Endothelial cell of umbilical vein (primary cell): ENCODE results near the gene DDX39A. TPM values are rescaled to one million over a fixed set of nuclear protein-coding genes. Genes with fewer than 3 reads are reported as not detected.

ENCODE experiments used
- BruUV-seq: library from RNA; stranded (reverse); fragments of 400-500 nt; replicated peaks from 2 replicates; lab custom pipeline; 2021; lab: Mats Ljungman, UMichigan
- CTCF ChIA-PET: fragments of 300-600, 350-600 bp; sonication (Branson Sonifier 250); formaldehyde crosslinking; loops from one replicate; lab custom pipeline; 2021; ENCODE audit warnings: antibody characterized with exemption, inconsistent platforms; lab: Charles Lee
- POLR2A ChIA-PET: fragments of 300-600, 350-600 bp; sonication (Branson Sonifier 250); formaldehyde crosslinking; loops from one replicate; lab custom pipeline; 2021; ENCODE audit warnings: antibody characterized with exemption, inconsistent platforms; lab: Charles Lee
- DNase-seq: peaks from one replicate; pipeline ENCODE4 v3.0.0-alpha.2; 2011; ENCODE audit warnings: low read depth, low spot score
- FAIRE-seq: peaks from 2 replicates; lab custom pipeline; 2011; peaks lifted over from hg19 to GRCh38; lab: Jason Lieb, UNC
- H2AFZ ChIP-seq: 2 replicates; pipeline ENCODE4 v1.6.0; 2012; ENCODE audit warnings: low read depth, low read length, control low read depth, inconsistent platforms
- H3K27ac ChIP-seq: 2 replicates; pipeline ENCODE4 v1.5.1; 2011; ENCODE audit warnings: low read depth, mild to moderate bottlenecking, control low read depth, low read length, moderate library complexity; ENCODE audit not compliant: insufficient read depth
- H3K27me3 ChIP-seq, 2 experiments: 2 replicates each; pipeline versions ENCODE4 v1.6.0 to v1.6.1; 2011; ENCODE audit warnings: low read length in 2 of 2, mixed read lengths in 1 of 2; ENCODE audit not compliant: control insufficient read depth in 2 of 2, insufficient read depth in 2 of 2
- H3K36me3 ChIP-seq, 2 experiments: 2 replicates in 1 of 2; 3 replicates in 1 of 2; pipeline ENCODE4 v1.5.1; 2011; ENCODE audit warnings: low read length in 2 of 2, mild to moderate bottlenecking in 1 of 2, moderate library complexity in 1 of 2; ENCODE audit not compliant: control insufficient read depth in 2 of 2, insufficient read depth in 2 of 2; ENCODE audit errors: extremely low read depth in 1 of 2
- H3K4me1 ChIP-seq: 3 replicates; pipeline ENCODE4 v1.5.1; 2011; ENCODE audit warnings: mild to moderate bottlenecking, low read length; ENCODE audit not compliant: control insufficient read depth, insufficient read depth; ENCODE audit errors: extremely low read depth
- H3K4me2 ChIP-seq: 2 replicates; pipeline ENCODE4 v1.6.1; 2011; ENCODE audit warnings: low read length, control low read depth, mixed read lengths; ENCODE audit not compliant: insufficient read depth
- H3K4me3 ChIP-seq, 3 experiments: fragments of 200-600 bp in 1 of 3; sonication (generic), shearing (Covaris generic) in 1 of 3; replicated peaks in 1 of 3; 2 replicates each; pipeline ENCODE4 v1.5.1; 2011 to 2016; ENCODE audit warnings: control low read depth in 3 of 3, low read length in 3 of 3, mild to moderate bottlenecking in 2 of 3, inconsistent platforms in 1 of 3, low read depth in 1 of 3, moderate library complexity in 1 of 3; ENCODE audit not compliant: insufficient read depth in 1 of 3
- H3K79me2 ChIP-seq: 2 replicates; pipeline ENCODE4 v1.6.0; 2012; ENCODE audit warnings: low read length, inconsistent platforms; ENCODE audit not compliant: control insufficient read depth, insufficient read depth
- H3K9ac ChIP-seq: replicated peaks from 2 replicates; pipeline ENCODE3; 2011; ENCODE audit warnings: low read length, control low read depth; ENCODE audit not compliant: insufficient read depth; ENCODE audit errors: extremely low read depth
- H3K9me1 ChIP-seq: replicated peaks from 3 replicates; pipeline ENCODE4 v1.6.0; 2011; ENCODE audit warnings: mild to moderate bottlenecking, low read length; ENCODE audit not compliant: control insufficient read depth, insufficient read depth; ENCODE audit errors: extremely low read depth
- H3K9me3 ChIP-seq: replicated peaks from 2 replicates; pipeline ENCODE4 v1.5.1; 2012; ENCODE audit warnings: low read length, inconsistent platforms; ENCODE audit not compliant: control insufficient read depth, insufficient read depth
- H4K20me1 ChIP-seq: replicated peaks from 2 replicates; pipeline ENCODE3; 2011; ENCODE audit warnings: mild to moderate bottlenecking, low read length; ENCODE audit not compliant: control insufficient read depth, insufficient read depth; ENCODE audit errors: extremely low read depth
- CTCF ChIP-seq, 2 donors: IDR thresholded peaks; 1 replicate in 1 of 2; 2 replicates in 1 of 2; pipeline ENCODE4 v1.5.1; 2011; ENCODE audit warnings: low read length in 2 of 2, mild to moderate bottlenecking in 2 of 2, moderate library complexity in 2 of 2, control low read depth in 1 of 2, inconsistent platforms in 1 of 2, low read depth in 1 of 2; ENCODE audit not compliant: insufficient read depth in 1 of 2; ENCODE audit errors: extremely low read depth in 1 of 2
- JUN ChIP-seq: IDR thresholded peaks from 2 replicates; pipeline ENCODE4 v1.6.1; 2011; ENCODE audit warnings: borderline replicate concordance, low read depth; ENCODE audit not compliant: insufficient read length, insufficient read depth
- MAX ChIP-seq: IDR thresholded peaks from 2 replicates; pipeline ENCODE4 v1.6.1; 2011; ENCODE audit not compliant: insufficient read depth, insufficient read length
- MYC ChIP-seq: IDR thresholded peaks from one replicate; pipeline ENCODE4 v1.6.1; 2011; ENCODE audit warnings: mild to moderate bottlenecking, low read depth, low read length
- POLR2AphosphoS5 ChIP-seq: IDR thresholded peaks from 2 replicates; pipeline ENCODE4 v1.6.1; 2012; ENCODE audit warnings: low read depth, mild to moderate bottlenecking, control low read depth, low read length, moderate library complexity; ENCODE audit not compliant: insufficient read depth
- dilution Hi-C: fragments of 300-500 bp; cut with MboI; formaldehyde crosslinking; loops from one replicate; pipeline ENCODE4 v1.15.0; 2019; ENCODE audit warnings: low sequenced_read_pairs; ENCODE audit not compliant: extremely low pct_ligation_motif_present
- intact Hi-C: fragments of 100-400 bp; cut with micrococcal nuclease; formaldehyde crosslinking; loops from one replicate; pipeline ENCODE4 v1.10.0; 2022
- polyA plus RNA-seq, 4 experiments: library from polyadenylated mRNA; depleted of rRNA in 3 of 4; stranded (reverse) in 3 of 4; unstranded in 1 of 4; fragments of >200 nt; gene quantifications; 2 replicates each; pipeline versions ENCODE4 v1.2.1 to v1.2.3, GENCODE V29; 2011 to 2012; ENCODE audit warnings: missing spikeins in 1 of 4
- total RNA-seq: library from RNA; stranded (reverse); gene quantifications from 2 replicates; pipeline ENCODE4 v1.2.3, GENCODE V29; 2021

The DDX39A gene
- total and polyA plus RNA-seq, 2 donors (not counting 3 experiments of a cell fraction or from before 2014, with no cell fraction given): 157 to 158 TPM

DNA sequence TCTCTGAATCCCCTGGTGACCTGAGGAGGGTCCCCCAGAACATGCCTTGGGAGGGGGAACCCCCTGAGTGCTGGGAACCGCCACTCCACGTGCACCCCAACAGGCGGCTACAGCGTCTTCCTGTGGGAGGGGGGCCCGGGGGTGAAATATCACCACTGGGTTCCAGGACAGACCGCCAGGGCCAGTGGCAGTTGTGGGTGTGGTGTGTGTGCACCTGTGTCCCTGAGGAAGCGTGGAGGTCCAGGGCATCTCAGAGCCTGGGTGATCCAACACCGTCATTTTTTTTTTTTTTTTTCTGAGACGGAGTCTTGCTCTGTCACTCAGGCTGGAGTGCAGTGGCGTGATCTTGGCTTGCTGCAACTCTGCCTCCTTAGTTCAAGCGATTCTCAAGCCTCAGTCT lies 33.6 kb downstream of the DDX39A start:
- Histone ChIP-seq H3K4me1 (peaks cover 15% of the 10 kb centered on the region), H2AFZ (no peak overlapping the region), H3K79me2 (peaks cover 7% of the 10 kb centered on the region), H3K9ac (no peak overlapping the region), H4K20me1 (no peaks in the 10 kb centered on the region), H3K36me3 (no peaks in the 10 kb centered on the region), H3K27me3 (no peaks in the 10 kb centered on the region), H3K4me2 (no peak overlapping the region), H3K9me1 (no peaks in the 10 kb centered on the region), H3K4me3 (no peak overlapping the region), H3K27ac (no peak overlapping the region), H3K9me3 (no peaks in the 10 kb centered on the region)
- DNase-seq (no peak), FAIRE-seq (no peak)
- dilution Hi-C loops: no loop called here
- CTCF ChIA-PET: interaction anchor here (0.8 kb wide), 1 partner anchor 21 kb away, joined by 3 read pairs; no protein-coding TSS in a partner anchor
- no peak for TF ChIP-seq CTCF (IDR thresholded peaks at IDR 0.05; ENCODE audit: extremely low read depth in 1 of 2, insufficient read depth in 1 of 2, low read depth in 1 of 2, low read length in 2 of 2)
- no peak for TF ChIP-seq POLR2AphosphoS5
- no peak for TF ChIP-seq MYC
- BruUV-seq: no TSS peak
- intact Hi-C loops: no loop called here
- POLR2A ChIA-PET: no interaction called here

DNA sequence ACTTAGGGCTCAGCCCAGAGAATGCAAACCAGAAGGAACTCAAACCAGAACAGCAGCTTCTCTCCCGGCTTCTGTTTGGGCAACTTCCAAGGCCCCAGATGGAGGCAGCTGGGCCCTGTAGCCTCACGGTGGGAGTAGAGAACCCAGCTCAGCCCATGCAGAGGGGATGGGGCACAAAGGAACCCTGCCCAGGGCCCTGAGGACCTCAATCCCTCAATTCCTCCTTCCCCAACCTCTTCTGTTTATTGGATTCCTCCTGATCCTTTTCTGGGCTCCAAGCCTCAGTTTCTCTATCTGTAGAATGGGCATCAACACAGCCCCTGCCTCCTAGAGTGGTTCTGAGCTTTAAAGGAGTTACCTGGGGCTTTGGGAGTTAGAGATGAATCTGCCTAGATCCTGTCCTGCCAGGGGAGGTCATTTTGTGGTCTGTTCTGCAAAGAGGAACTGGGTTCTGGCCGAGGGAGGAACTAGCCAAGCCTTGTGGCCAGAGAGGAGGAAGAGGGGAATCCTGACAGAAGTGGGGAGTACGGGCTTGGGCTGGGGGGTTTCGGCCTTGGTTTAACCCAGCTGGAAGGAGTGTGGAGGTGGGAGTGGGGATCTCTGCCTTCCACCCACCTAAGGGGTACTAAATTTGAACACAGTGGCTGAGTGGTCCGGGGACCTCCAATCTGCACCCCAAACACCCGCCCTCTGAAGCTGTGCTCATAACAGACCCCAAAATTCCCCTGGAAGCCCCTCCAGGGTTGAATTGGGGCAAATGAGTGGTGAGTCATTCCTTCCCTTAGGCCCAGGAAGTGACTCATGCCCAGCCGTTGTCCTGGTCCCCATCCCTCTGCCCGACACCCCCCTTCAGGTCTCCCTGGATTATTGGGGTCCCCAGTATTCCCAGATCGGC lies 35.2 kb downstream of the DDX39A start:
- dilution Hi-C loops: no loop called here
- Histone ChIP-seq H3K27me3 (no peaks in the 10 kb centered on the region), H3K9me1 (no peaks in the 10 kb centered on the region), H3K4me1 (peaks cover 15% of the 10 kb centered on the region), H4K20me1 (no peaks in the 10 kb centered on the region), H3K79me2 (peaks cover 7% of the 10 kb centered on the region), H3K4me3 (no peak overlapping the region), H3K27ac (no peak overlapping the region), H2AFZ (no peak overlapping the region), H3K36me3 (no peaks in the 10 kb centered on the region), H3K4me2 (no peak overlapping the region), H3K9me3 (no peaks in the 10 kb centered on the region), H3K9ac (no peak overlapping the region)
- intact Hi-C loops: no loop called here
- TF ChIP-seq JUN (peak; percentile 58), MAX (no peak)
- ChIA-PET CTCF (interaction anchor here (0.6 to 0.9 kb wide), 3 partner anchors 36 to 1283 kb away, joined by 3 read pairs; no protein-coding TSS in a partner anchor), POLR2A (no interaction called here)
- BruUV-seq: no TSS peak
- DNase-seq (no peak), FAIRE-seq (no peak)
